Medulla oblongata (tissue), 1 donor: ENCODE measurements around the gene LLGL1.

Experiments used
- DNase-seq: peaks from one replicate; pipeline ENCODE4 v3.0.0-alpha.2; 2015; ENCODE audit errors: extremely low spot score

LLGL1 gene

GRCh38 chr17:18252160-18252559, 26.7 kb downstream of the LLGL1 start:
- DNase-seq: no peak

GRCh38 chr17:18253187-18253884, 27.9 kb downstream of the LLGL1 start:
- no peak for DNase-seq

GRCh38 chr17:18253947-18254821, 28.7 kb downstream of the LLGL1 start:
- no peak for DNase-seq

- DNase-seq: no peak
Observed at GRCh38 chr17:18254888-18255649, 29.6 kb downstream of the LLGL1 start.

GRCh38 chr17:18256351-18256750, 30.9 kb downstream of the LLGL1 start:
- no peak for DNase-seq

- no peak for DNase-seq
Observed at GRCh38 chr17:18256776-18257175, 31.3 kb downstream of the LLGL1 start.

- no peak for DNase-seq
Observed at GRCh38 chr17:18257268-18257981, 32.0 kb downstream of the LLGL1 start.

GRCh38 chr17:18257982-18258355, 32.5 kb downstream of the LLGL1 start:
- DNase-seq: peak; percentile 78

GRCh38 chr17:18258356-18259038, 33.1 kb downstream of the LLGL1 start, which contains the start of gene FLII:
TSS of gene FLII (minus strand) at chr17:18258738. CDS start at chr17:18258690, 48 bp downstream.
- DNase-seq: peak; percentile 75

- no peak for DNase-seq
Observed at GRCh38 chr17:18259621-18260331, 34.3 kb downstream of the LLGL1 start.

GRCh38 chr17:18260332-18261145, 35.1 kb downstream of the LLGL1 start, which contains the start of gene MIEF2:
TSS of gene MIEF2 (plus strand) at chr17:18260662. CDS start at chr17:18262721, 2,059 bp downstream.
- peak; percentile 97 for DNase-seq

- no peak for DNase-seq
Observed at GRCh38 chr17:18261146-18261515, 35.7 kb downstream of the LLGL1 start.

GRCh38 chr17:18261659-18262058, 36.2 kb downstream of the LLGL1 start:
- DNase-seq: no peak

GRCh38 chr17:18262111-18262510, 36.7 kb downstream of the LLGL1 start:
- no peak for DNase-seq

- no peak for DNase-seq
Observed at GRCh38 chr17:18262641-18263040, 37.2 kb downstream of the LLGL1 start.

- no peak for DNase-seq
Observed at GRCh38 chr17:18263885-18264682, 38.6 kb downstream of the LLGL1 start.

- no peak for DNase-seq
Observed at GRCh38 chr17:18267366-18267765, 41.9 kb downstream of the LLGL1 start.

- no peak for DNase-seq
Observed at GRCh38 chr17:18267927-18268711, 42.7 kb downstream of the LLGL1 start.
